Breast epithelium (tissue), 3 donors: Measurements from ENCODE around the gene FMC1.

Experiments
- CTCF ChIP-seq, 3 donors: fragments of 450-650 bp; IDR thresholded peaks; one replicate each; pipeline ENCODE4 v1.5.1; 2016 to 2017; ENCODE audit warnings: antibody characterized with exemption in 3 of 3, mild to moderate bottlenecking in 3 of 3, moderate library complexity in 3 of 3
- POLR2A ChIP-seq: fragments of 450-650 bp; IDR thresholded peaks from one replicate; pipeline ENCODE4 v1.6.1; 2016; ENCODE audit warnings: antibody characterized with exemption, mild to moderate bottlenecking, moderate library complexity
- POLR2AphosphoS5 ChIP-seq, 3 donors: sonication (generic); formaldehyde crosslinking; IDR thresholded peaks; one replicate each; pipeline ENCODE4 v1.6.1; 2017; ENCODE audit warnings: antibody characterized with exemption in 3 of 3

- TF ChIP-seq POLR2AphosphoS5 (IDR thresholded peaks at IDR 0.05) (no peak), CTCF (IDR thresholded peaks at IDR 0.05) (no peak), POLR2A (no peak)
Observed at GRCh38 chr7:139329119-139329518, 12.0 kb upstream of the FMC1 start.
